Neural progenitor cell (in vitro differentiated cells): ENCODE results near the gene KCNK1.

Experiments
- CTCF ChIP-seq: fragments of 200-600 bp; sonication (generic); IDR thresholded peaks from 2 replicates; pipeline ENCODE4 v1.5.1; 2017; ENCODE audit warnings: antibody characterized with exemption, mild to moderate bottlenecking
- EZH2phosphoT487 ChIP-seq: fragments of 200-600 bp; sonication (generic); IDR thresholded peaks from 2 replicates; pipeline ENCODE4 v1.6.1; 2017; ENCODE audit warnings: antibody characterized with exemption

DNA sequence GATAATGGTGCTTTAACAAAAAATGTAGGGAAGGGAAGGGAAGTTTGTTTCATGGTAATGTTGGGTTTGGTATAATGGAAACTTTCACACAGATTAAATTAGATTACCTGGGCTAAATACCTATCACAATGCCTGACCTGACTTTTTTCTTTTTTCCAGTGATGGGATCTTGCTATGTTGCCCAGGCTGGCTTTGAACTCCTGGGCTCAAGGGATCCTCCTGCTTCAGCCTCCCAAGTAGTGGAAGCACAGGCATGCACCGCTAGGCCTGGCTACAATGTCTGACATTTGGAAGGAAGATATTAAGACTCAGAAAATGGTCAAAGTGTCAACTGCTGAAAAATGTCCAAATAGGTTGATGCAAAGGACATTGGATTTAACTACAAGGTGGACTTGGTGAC is 67.4 kb downstream of the KCNK1 start:
- TF ChIP-seq CTCF (no peak), EZH2phosphoT487 (no peak)
